ENCODE data around the gene PARD3B. TPM values are rescaled to one million over a fixed set of nuclear protein-coding genes. Genes with fewer than 3 reads are reported as not detected.

The PARD3B gene
- total and polyA plus RNA-seq, 2 of the 8 experiments (the other 6 are each of a cell fraction or from before 2014, with no cell fraction given), result 1.2 to 5.7 TPM

- Histone ChIP-seq H2BK5ac (ENCODE audit: low read depth, low read length) (no peak overlapping the region), H3K9me3 (ENCODE audit: insufficient read depth in 2 of 2, low read depth in 1 of 2, low read length in 1 of 2) (no peaks in the 10 kb centered on the region; a peak in 1 of 4 replicates), H3K23me2 (ENCODE audit: low read depth, low read length) (no peaks in the 10 kb centered on the region), H2BK12ac (ENCODE audit: low read depth, low read length) (no peak overlapping the region), H3K27me3 (replicated peaks in 1 of 4; ENCODE audit: control insufficient read depth in 3 of 4, extremely low read depth in 1 of 4, insufficient read depth in 3 of 4, low read length in 3 of 4) (no peaks in the 10 kb centered on the region), H2BK15ac (ENCODE audit: low read length) (no peak overlapping the region), H3K14ac (ENCODE audit: insufficient read length) (no peak overlapping the region), H3K79me2 (ENCODE audit: control insufficient read depth in 1 of 2, insufficient read depth in 2 of 2, low read length in 2 of 2) (no peaks in the 10 kb centered on the region), H3K27ac (ENCODE audit: low read depth, low read length) (no peak overlapping the region), H4K5ac (ENCODE audit: insufficient read length, low read depth, low read length) (no peak overlapping the region), H3K4ac (replicated peaks; ENCODE audit: insufficient read length, low read depth, low read length) (no peak overlapping the region), H4K20me1 (replicated peaks in 1 of 2; ENCODE audit: control insufficient read depth in 1 of 2, insufficient read depth in 2 of 2, low read length in 2 of 2) (no peaks in the 10 kb centered on the region), H2BK20ac (ENCODE audit: low read length) (no peak overlapping the region), H2AFZ (ENCODE audit: low read length) (no peak overlapping the region), H3K79me1 (ENCODE audit: low read depth, low read length) (no peaks in the 10 kb centered on the region), H4K91ac (replicated peaks; ENCODE audit: insufficient read length, low read length) (no peak overlapping the region), H3K56ac (replicated peaks; ENCODE audit: insufficient read length, low read depth, low read length) (no peak overlapping the region), H3K9ac (replicated peaks in 1 of 4; ENCODE audit: extremely low read depth in 1 of 4, low read depth in 3 of 4, low read length in 3 of 4) (no peak overlapping the region), H3K36me3 (ENCODE audit: control insufficient read depth in 2 of 4, insufficient read depth in 4 of 4, low read length in 3 of 4) (no peaks in the 10 kb centered on the region), H3K4me3 (ENCODE audit: extremely low read depth in 1 of 4, insufficient read depth in 2 of 4, low read depth in 3 of 4, low read length in 4 of 4) (no peak overlapping the region), H3K18ac (ENCODE audit: extremely low read depth, low read length) (no peak overlapping the region), H3K4me1 (replicated peaks in 1 of 4; ENCODE audit: control insufficient read depth in 3 of 4, insufficient read depth in 4 of 4, low read length in 3 of 4) (peaks cover 0 to 2% (median 0%) of the 10 kb centered on the region in 4 experiments; a peak in 1 of 7 replicates), H4K8ac (ENCODE audit: extremely low read depth, insufficient read depth, low read length) (no peak overlapping the region), H3K23ac (ENCODE audit: insufficient read length) (no peak overlapping the region), H3K4me2 (ENCODE audit: insufficient read depth in 1 of 2, low read depth in 2 of 2, low read length in 2 of 2) (no peak overlapping the region), H2AK5ac (ENCODE audit: low read depth, low read length) (no peak overlapping the region), H2BK120ac (replicated peaks; ENCODE audit: low read depth, low read length) (no peak overlapping the region)
- 87% methylated on average over 2 of the region's 2 CpGs; no CpG with 5 or more reads in 1 of the 2 experiments for WGBS, 2 experiments (ENCODE audit: extremely low coverage in 1 of 2, insufficient coverage in 1 of 2, insufficient read length in 1 of 2, insufficient replicate concordance in 2 of 2, low coverage in 1 of 2, low lambda C conversion rate in 2 of 2, missing lambda C conversion rate in 1 of 2)
- FAIRE-seq, result no peak
- no peak for DNase-seq (ENCODE audit: low read depth in 1 of 2, low spot score in 2 of 2)
- TF ChIP-seq CHD1 (IDR thresholded peaks at IDR 0.05; ENCODE audit: low read depth, low read length) (no peak), BACH1 (IDR thresholded peaks at IDR 0.05; ENCODE audit: low read length) (no peak), FOSL1 (IDR thresholded peaks at IDR 0.05; ENCODE audit: insufficient read depth, low read depth, low read length) (no peak), TCF12 (IDR thresholded peaks at IDR 0.05; ENCODE audit: low read depth, low read length) (no peak), CHD2 (IDR thresholded peaks at IDR 0.05; ENCODE audit: low read length) (no peak), EGR1 (IDR thresholded peaks at IDR 0.05; ENCODE audit: borderline replicate concordance, low read depth, low read length) (no peak), SAP30 (IDR thresholded peaks at IDR 0.05; ENCODE audit: insufficient read depth, insufficient replicate concordance, low read length) (no peak), KDM1A (IDR thresholded peaks at IDR 0.05; ENCODE audit: borderline replicate concordance, low read length) (no peak), TBP (IDR thresholded peaks at IDR 0.05; ENCODE audit: low read depth, low read length) (no peak), MAFK (IDR thresholded peaks at IDR 0.05; ENCODE audit: low read depth, low read length) (no peak), CTBP2 (IDR thresholded peaks at IDR 0.05; ENCODE audit: borderline replicate concordance, insufficient read depth, insufficient read length, low read length) (no peak), POLR2A (IDR thresholded peaks at IDR 0.05; ENCODE audit: control extremely low read depth in 1 of 2, low read depth in 2 of 2, low read length in 2 of 2) (no peak), CEBPB (IDR thresholded peaks at IDR 0.05; ENCODE audit: low read depth, low read length) (no peak), PHF8 (conservative IDR thresholded peaks at IDR 0.05; ENCODE audit: low read depth, low read length) (no peak), GTF2F1 (IDR thresholded peaks at IDR 0.05; ENCODE audit: borderline replicate concordance, low read depth, low read length) (no peak)
- POLR2A ChIA-PET (ENCODE audit: partially characterized antibody), result no interaction called here
- CTCF ChIA-PET (ENCODE audit: partially characterized antibody), result interaction anchor here (1.2 kb wide), 2 partner anchors 19 to 507 kb away, joined by 3 read pairs; no protein-coding TSS in a partner anchor
Observed at GRCh38 chr2:205169012-205169411, 623.7 kb downstream of the PARD3B start.

Measured in H1 (cell line).